Fibroblast of skin of right quadriceps (primary cell): ENCODE data around the gene KRTAP5-7.
"Not testable (repeated sequence)": the region's sequence is repeated elsewhere in the genome, so short reads cannot be mapped to it uniquely, and the experiment has no call there.

Experiments used
- DNase-seq: peaks from one replicate; pipeline ENCODE4 v3.0.0-alpha.2; 2013

Gene KRTAP5-7

DNA sequence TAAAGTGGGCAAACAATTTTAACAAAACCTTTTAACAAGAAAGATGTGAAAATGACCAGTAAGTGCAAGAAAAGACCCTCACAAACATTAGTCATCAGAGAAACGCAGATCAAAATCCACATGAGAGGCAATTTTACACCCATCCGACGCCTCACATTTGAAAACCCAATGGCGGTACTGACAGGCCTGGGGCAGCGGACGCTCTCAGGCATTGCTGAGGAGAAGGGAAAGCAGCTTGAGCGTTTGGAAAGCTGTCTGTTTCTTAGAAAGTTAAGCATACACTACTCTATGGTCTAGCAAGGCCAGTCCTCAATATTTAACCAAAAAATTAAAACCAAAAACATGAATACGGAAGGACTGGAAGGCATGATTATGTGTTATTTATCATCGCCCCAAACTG, 8.8 kb downstream of the KRTAP5-7 start:
- DNase-seq = no peak

- no peak for DNase-seq
Observed at GRCh38 chr11:71537537-71537936, 10.5 kb downstream of the KRTAP5-7 start.

DNA sequence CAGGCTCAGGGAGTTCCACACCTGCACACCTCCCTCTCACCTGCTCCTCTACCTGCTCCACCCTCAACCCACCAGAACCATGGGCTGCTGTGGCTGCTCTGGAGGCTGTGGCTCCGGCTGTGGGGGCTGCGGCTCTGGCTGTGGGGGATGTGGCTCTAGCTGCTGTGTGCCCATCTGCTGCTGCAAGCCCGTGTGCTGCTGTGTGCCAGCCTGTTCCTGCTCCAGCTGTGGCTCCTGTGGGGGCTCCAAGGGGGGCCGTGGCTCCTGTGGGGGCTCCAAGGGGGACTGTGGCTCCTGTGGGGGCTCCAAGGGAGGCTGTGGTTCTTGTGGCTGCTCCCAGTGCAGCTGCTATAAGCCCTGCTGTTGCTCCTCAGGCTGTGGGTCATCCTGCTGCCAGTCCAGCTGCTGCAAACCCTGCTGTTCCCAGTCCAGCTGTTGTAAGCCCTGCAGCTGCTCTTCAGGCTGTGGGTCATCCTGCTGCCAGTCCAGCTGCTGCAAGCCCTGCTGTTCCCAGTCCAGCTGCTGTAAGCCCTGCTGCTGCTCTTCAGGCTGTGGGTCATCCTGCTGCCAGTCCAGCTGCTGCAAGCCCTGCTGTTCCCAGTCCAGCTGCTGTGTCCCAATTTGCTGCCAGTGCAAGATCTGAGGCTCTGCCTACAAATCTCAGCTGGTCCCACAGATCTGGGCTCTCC, 11.1 kb downstream of the KRTAP5-7 start, which contains the start of gene KRTAP5-8:
KRTAP5-8 (plus strand) TSS at position 49 of the 689 bp plus-strand sequence; CDS start at position 80, 31 bp downstream.
- DNase-seq = not testable (repeated sequence)

DNA sequence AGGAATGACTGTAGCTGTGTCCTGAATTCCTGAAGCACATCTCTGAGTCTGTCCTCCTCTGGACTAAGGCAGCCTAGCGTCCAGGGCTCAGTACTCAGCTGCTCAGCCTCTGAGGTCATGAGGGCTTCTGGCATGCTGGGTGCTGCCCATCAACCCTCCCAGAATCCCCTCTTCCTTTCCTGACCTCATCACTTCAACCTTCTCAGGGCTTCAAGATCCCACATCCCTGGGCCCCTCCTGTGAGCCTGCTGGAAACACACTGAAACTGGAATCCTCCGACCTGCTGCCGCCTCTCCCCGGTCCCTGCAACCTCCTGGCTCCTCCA, 11.6 kb downstream of the KRTAP5-7 start:
- no peak for DNase-seq

DNA sequence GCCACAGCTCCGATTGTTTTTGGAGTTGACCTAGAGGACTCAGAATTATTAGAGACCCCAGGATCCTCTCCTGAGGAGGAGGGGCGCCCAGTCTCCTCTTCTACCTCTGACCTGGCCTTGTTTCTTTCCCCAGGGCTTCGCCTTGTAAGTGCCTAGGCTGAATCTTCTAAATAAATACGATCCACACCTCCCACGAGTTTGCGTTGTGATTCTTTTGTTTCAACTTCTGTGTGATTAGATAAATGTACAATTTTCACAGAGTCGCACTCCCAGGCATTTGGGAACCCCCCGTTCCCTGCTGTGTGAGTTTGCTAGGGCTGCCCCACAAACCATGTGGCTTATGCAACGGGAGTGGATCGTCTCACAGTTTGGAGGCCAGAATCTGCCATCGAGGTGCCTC, 11.9 kb downstream of the KRTAP5-7 start:
- DNase-seq = no peak

- DNase-seq = not testable (repeated sequence)
Observed at GRCh38 chr11:71539971-71540370, 12.9 kb downstream of the KRTAP5-7 start.

DNA sequence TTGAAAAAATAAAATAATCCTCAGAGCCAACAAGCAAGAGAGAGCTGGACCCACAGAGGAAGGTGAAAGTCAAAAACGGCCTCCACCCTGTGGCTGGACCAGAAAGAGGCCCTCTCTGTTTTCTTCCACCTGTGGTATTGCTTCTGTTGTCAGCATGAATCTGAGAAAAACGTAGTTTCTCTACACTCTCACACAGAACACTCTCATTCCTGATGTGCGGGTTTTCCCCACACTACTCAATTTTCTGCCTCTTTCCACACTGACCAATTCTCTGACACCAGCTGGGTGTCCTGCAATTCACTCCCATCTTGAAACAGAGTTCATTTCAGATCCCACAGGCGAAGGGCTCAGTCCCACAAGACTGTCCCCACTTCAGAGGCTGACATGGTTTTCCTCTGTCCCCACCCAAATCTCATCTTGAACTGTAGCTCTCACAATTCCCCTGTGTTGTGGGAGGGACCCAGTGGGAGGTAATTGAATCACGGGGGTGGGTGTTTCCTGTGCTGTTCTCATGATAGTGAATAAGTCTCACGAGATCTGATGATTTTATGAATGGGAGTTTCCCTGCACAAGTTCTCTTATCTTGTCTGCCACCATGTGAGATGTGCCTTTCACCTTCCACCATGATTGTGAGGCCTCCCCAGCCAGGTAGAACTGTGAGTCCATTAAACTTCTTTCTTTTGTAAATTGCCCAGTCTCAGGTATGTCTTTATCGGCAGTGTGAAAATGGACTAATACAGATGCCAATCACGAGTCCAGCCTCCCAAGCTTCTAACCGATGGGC, 13.6 kb downstream of the KRTAP5-7 start:
- not testable (repeated sequence) for DNase-seq

DNA sequence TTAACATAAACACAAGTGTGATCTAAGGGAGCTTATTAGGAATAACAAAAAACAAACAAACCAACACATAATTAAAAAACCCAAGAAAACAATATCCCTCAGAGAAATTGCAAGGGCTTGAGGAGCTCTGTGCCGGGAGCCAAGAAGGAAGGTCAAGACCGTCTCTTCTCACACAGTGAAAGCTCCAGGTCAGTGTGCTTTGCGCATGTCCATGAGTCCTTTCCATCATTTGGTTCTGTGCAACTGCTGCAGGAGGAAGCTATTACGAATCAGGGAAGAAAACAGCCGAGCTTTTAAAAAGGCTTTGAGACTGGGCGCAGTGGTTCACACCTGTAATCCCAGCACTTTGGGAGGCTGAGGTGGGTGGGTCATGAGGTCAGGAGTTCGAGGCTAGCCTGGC, 15.3 kb downstream of the KRTAP5-7 start:
- DNase-seq = no peak

DNA sequence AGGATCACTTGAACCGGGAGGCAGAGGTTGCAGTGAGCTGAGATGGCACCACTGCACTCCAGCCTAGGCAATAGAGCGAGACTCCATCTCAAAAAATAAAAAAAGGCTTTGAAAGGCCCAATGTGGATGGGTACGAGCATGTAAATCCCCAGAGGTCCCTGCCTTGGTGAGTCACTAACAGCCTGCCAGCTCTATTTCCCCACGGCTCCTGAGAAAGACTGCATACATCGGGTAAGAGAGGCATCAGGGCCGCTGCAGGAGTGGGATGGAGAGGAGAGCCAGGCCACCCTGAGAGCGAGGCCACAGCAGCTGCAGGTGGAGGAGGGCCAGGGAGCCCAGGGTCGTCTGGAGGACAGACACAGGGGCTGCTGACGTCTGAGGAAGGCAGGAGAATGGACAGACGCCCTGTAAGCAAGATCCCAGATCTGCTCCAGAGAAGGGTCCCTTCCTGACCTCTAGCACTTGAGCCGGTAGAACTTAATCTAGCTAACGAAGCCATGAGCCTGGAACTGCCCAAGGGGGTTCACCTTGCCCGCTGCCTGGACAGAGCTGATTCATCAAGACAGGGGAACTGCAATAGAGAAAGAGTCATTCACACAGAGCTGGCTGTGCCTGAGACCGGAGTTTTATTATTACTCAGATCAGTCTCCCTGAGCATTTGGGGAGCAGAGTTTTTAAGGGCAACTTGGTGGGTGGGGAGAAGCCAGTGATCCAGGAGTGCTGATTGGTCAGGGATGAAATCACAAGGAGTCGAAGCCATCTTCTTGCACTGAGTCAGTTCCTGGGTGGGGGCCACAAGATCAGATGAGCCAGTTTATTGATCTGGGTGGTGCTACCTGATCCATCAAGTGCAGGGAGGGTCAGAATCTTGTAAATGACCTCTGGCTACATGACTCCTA, 16.1 kb downstream of the KRTAP5-7 start:
- DNase-seq = no peak

DNA sequence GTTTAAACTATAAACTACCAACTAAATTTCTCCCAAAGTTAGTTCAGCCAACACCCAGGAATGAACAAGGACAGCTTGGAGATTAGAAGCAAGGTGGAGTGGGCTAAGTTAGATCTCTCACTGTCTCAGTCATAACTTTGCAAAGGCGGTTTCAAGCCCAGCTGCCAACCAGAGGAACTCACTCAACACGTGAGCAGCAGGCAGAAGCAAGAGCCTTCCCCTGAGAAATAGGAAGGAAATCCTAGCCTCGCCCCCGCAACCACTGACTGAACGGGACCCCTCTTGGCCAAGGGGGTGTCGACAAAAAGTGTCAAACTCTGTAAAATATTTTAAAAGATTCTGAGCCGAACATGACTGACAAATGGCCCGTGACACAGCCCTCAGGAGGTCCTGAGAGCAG, 16.8 kb downstream of the KRTAP5-7 start:
- no peak for DNase-seq

GRCh38 chr11:71544525-71545214, 17.6 kb downstream of the KRTAP5-7 start:
- no peak for DNase-seq

- DNase-seq = no peak
Observed at GRCh38 chr11:71545405-71545966, 18.4 kb downstream of the KRTAP5-7 start.

DNA sequence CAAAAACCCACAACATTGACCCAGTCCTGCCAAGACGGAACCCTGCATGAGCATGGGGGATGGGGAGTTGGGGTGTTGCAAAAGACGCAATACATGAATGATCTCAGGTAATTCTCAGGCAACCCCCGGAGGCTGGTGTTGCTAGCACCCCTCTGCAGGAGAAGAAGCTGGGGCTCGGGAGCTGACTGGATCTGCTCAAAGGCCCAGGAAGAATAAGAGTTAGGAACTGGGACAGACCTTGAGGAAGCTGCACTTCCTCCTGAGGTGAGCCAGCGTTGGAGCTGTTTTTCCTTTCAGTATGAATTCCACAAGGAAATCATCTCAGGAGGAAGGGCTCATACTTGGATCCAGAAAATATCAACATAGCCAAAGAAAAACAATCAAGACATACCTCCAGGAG, 21.1 kb downstream of the KRTAP5-7 start, which contains the start of gene KRTAP5-9:
KRTAP5-9 (plus strand) TSS at position 301 of the 400 bp plus-strand sequence. CDS start 238 bp downstream, outside the sequence.
- DNase-seq = no peak

- DNase-seq = no peak
Observed at GRCh38 chr11:71548716-71549151, 21.7 kb downstream of the KRTAP5-7 start.

DNA sequence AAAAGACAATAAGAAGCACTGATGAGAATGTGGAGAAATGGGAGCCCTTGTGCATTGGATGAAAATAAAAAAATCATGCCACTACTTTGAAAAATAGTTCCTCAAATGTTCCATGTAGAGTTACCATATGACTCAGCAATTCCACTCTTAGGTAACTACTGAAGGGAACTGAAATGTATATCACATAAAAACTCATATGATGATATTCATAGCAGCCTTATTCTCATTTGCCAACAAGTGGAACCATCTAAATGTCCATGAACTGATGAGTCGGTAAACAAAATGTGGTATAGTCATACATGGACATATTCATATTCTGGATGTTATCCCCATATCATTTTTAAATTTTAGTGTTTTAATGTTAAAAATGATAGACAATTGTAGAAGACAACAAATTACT, 24.6 kb downstream of the KRTAP5-7 start:
- no peak for DNase-seq

DNA sequence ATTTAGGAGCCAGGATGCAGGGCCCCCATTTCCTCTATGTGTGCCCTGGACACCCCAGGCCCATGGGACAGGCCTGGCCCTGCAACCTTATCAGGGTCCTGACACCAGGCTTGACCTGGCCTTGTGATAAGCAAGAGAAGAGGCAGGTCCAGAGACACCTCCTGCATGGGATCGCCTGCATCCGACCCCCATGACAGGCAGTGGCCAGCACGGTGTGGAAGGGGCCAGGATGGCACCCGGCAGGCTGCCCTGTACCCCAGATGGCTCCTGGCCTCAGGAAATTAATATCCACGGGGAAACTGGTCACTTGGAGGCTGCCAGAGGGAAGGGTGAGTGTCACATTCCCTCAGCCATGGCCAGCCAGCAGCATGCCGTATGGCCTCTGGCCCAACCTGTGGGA, 27.9 kb downstream of the KRTAP5-7 start:
- no peak for DNase-seq

- no peak for DNase-seq
Observed at GRCh38 chr11:71555508-71555907, 28.4 kb downstream of the KRTAP5-7 start.

GRCh38 chr11:71556018-71556417, 29.0 kb downstream of the KRTAP5-7 start:
- no peak for DNase-seq

DNA sequence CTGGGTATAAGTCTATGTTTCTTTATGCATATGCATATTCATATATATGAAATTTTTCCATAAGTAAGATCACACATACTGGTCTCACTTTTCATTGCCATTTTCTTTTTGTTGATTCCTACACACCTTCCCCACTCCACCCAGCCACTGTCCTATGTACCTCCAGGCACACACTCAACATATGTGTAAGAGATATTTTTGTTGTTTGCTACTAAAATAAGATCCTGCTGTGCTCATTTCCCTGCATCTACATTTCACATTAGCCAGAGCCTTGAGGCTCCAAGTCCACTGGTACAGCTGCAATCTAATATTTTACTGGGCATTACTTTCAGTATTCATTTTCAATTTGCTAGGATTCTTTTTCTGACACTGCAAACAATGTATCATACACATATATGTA, 30.2 kb downstream of the KRTAP5-7 start:
- DNase-seq = no peak

- no peak for DNase-seq
Observed at GRCh38 chr11:71558996-71559395, 31.9 kb downstream of the KRTAP5-7 start.

- DNase-seq = peak; percentile 6
Observed at GRCh38 chr11:71562120-71562519, 35.1 kb downstream of the KRTAP5-7 start.

GRCh38 chr11:71563406-71563805, 36.3 kb downstream of the KRTAP5-7 start:
- DNase-seq = peak; percentile 31
